SH-SY5Y (cell line): ENCODE data around the gene APOBEC3G.

Experiments used
- GATA2 ChIP-seq: IDR thresholded peaks from 2 replicates; pipeline ENCODE4 v1.6.1; 2011; ENCODE audit warnings: mild to moderate bottlenecking, low read depth, low read length
- GATA3 ChIP-seq: IDR thresholded peaks from 2 replicates; pipeline ENCODE4 v1.6.1; 2011; ENCODE audit warnings: low read depth, mild to moderate bottlenecking, low read length, moderate library complexity

- TF ChIP-seq GATA2 = no peak
- TF ChIP-seq GATA3 = no peak
These were observed 54.1 kb downstream of the APOBEC3G start for GRCh38 chr22:39130892-39131855.
